PC-9 (cell line): ENCODE data around the gene PSMD12. TPM values are rescaled to one million over a fixed set of nuclear protein-coding genes. Genes with fewer than 3 reads are reported as not detected.
"Not testable (repeated sequence)": the region's sequence is repeated elsewhere in the genome, so short reads cannot be mapped to it uniquely, and the experiment has no call there.

ENCODE experiments used
- BruUV-seq: library from RNA; stranded (reverse); fragments of 400-500 nt; replicated peaks from 2 replicates; lab custom pipeline; 2021; lab: Mats Ljungman, UMichigan
- CTCF ChIA-PET: fragments of 300-600 bp; sonication (Branson Sonifier 250); formaldehyde crosslinking; loops from one replicate; lab custom pipeline; 2022; ENCODE audit warnings: antibody characterized with exemption; lab: Charles Lee
- POLR2A ChIA-PET: fragments of 300-600 bp; sonication (Branson Sonifier 250); formaldehyde crosslinking; loops from one replicate; lab custom pipeline; 2022; ENCODE audit warnings: antibody characterized with exemption; ENCODE audit not compliant: unreplicated experiment; lab: Charles Lee
- DNase-seq, 2 experiments: peaks; one replicate each; pipeline versions ENCODE4 v3.0.0 to v3.0.0-alpha.2; 2015 to 2022; ENCODE audit warnings: mixed read lengths in 1 of 2
- H2AFZ ChIP-seq: fragments of 200-600 bp; sonication (generic); 2 replicates; pipeline ENCODE4 v1.8.1; 2017; ENCODE audit warnings: antibody characterized with exemption
- H3F3A ChIP-seq: fragments of 200-600 bp; sonication (generic); 2 replicates; pipeline ENCODE4 v1.8.1; 2017; ENCODE audit warnings: antibody characterized with exemption, mild to moderate bottlenecking, low read depth; ENCODE audit not compliant: insufficient read depth
- H3K27ac ChIP-seq: fragments of 200-600 bp; sonication (generic); 2 replicates; pipeline ENCODE4 v1.6.1; 2016; ENCODE audit warnings: mixed run types
- H3K27me3 ChIP-seq: fragments of 200-600 bp; sonication (generic); 2 replicates; pipeline ENCODE4 v1.6.1; 2016; ENCODE audit warnings: low read depth, mixed run types; ENCODE audit not compliant: insufficient read depth
- H3K36me3 ChIP-seq: fragments of 200-600 bp; sonication (generic); 2 replicates; pipeline ENCODE4 v1.6.1; 2016; ENCODE audit warnings: low read depth, mixed run types
- H3K4me1 ChIP-seq: fragments of 200-600 bp; sonication (generic); replicated peaks from 2 replicates; pipeline ENCODE4 v1.6.1; 2016; ENCODE audit warnings: mixed run types; ENCODE audit not compliant: insufficient read depth
- H3K4me2 ChIP-seq: fragments of 200-600 bp; sonication (generic); 2 replicates; pipeline ENCODE4 v1.6.1; 2017; ENCODE audit warnings: mixed run types
- H3K4me3 ChIP-seq: fragments of 200-600 bp; sonication (generic); 2 replicates; pipeline ENCODE4 v1.6.1; 2016; ENCODE audit warnings: mixed run types
- H3K79me2 ChIP-seq: fragments of 200-600 bp; sonication (generic); 2 replicates; pipeline ENCODE4 v1.6.1; 2017; ENCODE audit warnings: low read depth, mixed run types
- H3K9me2 ChIP-seq: fragments of 200-600 bp; sonication (generic); 2 replicates; pipeline ENCODE4 v1.8.1; 2017; ENCODE audit warnings: mild to moderate bottlenecking; ENCODE audit not compliant: insufficient read depth
- H3K9me3 ChIP-seq: fragments of 200-600 bp; sonication (generic); 2 replicates; pipeline ENCODE4 v1.8.1; 2016; ENCODE audit warnings: low read depth; ENCODE audit not compliant: insufficient read depth
- H4K20me1 ChIP-seq: fragments of 200-600 bp; sonication (generic); 2 replicates; pipeline ENCODE4 v1.8.1; 2017; ENCODE audit not compliant: insufficient read depth
- EZH2 ChIP-seq: fragments of 200-600 bp; sonication (generic); IDR thresholded peaks from 2 replicates; pipeline ENCODE4 v1.8.0; 2017; ENCODE audit warnings: antibody characterized with exemption, low read depth
- intact Hi-C: fragments of 100-400 bp; cut with micrococcal nuclease; formaldehyde crosslinking; loops from one replicate; pipeline ENCODE4 v1.10.0; 2022; ENCODE audit not compliant: unreplicated experiment
- total RNA-seq: library from RNA; stranded (reverse); gene quantifications from 2 replicates; pipeline ENCODE4 v1.2.3, GENCODE V29; 2021
- TF ChIP-seq, protein P1 (sequence below): fragments of 200-600 bp; sonication (generic); conservative IDR thresholded peaks from 2 replicates; pipeline ENCODE4 v1.6.1; 2017; ENCODE audit warnings: mixed run types, antibody characterized with exemption, mild to moderate bottlenecking, moderate library complexity

Gene PSMD12
- total RNA-seq, 1 experiment from 2014 or later = 80.5 TPM

DNA sequence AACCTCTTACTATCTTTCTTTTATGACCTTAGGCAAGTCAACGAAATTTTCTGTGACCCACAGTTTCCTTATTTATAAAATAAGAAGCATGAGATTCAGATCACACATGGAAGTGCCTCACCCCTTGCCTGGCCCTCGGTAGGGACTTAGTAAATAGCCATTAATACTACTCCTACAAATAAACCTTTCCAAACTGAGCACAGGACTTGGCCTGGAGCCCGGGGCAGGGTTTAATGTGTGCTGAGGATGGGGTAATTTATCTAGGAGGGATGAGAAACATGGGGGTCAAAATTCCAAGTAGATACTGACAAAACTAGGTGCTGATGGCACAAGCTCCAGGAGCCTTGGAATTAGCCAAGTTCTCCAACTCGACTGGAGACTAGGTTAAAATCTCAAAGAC is 45.7 kb upstream of the PSMD12 start:
- ChIA-PET CTCF (no interaction called here), POLR2A (interaction anchor here (0.6 kb wide), 1 partner anchor 297 kb away, joined by 4 read pairs; no protein-coding TSS in a partner anchor)
- TF ChIP-seq EZH2 = no peak
- TF ChIP-seq, protein P1, sequence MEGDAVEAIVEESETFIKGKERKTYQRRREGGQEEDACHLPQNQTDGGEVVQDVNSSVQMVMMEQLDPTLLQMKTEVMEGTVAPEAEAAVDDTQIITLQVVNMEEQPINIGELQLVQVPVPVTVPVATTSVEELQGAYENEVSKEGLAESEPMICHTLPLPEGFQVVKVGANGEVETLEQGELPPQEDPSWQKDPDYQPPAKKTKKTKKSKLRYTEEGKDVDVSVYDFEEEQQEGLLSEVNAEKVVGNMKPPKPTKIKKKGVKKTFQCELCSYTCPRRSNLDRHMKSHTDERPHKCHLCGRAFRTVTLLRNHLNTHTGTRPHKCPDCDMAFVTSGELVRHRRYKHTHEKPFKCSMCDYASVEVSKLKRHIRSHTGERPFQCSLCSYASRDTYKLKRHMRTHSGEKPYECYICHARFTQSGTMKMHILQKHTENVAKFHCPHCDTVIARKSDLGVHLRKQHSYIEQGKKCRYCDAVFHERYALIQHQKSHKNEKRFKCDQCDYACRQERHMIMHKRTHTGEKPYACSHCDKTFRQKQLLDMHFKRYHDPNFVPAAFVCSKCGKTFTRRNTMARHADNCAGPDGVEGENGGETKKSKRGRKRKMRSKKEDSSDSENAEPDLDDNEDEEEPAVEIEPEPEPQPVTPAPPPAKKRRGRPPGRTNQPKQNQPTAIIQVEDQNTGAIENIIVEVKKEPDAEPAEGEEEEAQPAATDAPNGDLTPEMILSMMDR = no peak
- DNase-seq = no peak
- Histone ChIP-seq H3K79me2 (no peaks in the 10 kb centered on the region), H3K36me3 (no peaks in the 10 kb centered on the region), H2AFZ (no peak overlapping the region), H3K4me3 (no peak overlapping the region), H3K9me3 (no peaks in the 10 kb centered on the region), H3K9me2 (no peaks in the 10 kb centered on the region), H3K4me1 (no peaks in the 10 kb centered on the region), H3K27me3 (no peaks in the 10 kb centered on the region), H4K20me1 (no peaks in the 10 kb centered on the region), H3F3A (no peaks in the 10 kb centered on the region), H3K27ac (no peak overlapping the region), H3K4me2 (no peak overlapping the region)
- intact Hi-C loops = no loop called here
- no TSS peak for BruUV-seq

DNA sequence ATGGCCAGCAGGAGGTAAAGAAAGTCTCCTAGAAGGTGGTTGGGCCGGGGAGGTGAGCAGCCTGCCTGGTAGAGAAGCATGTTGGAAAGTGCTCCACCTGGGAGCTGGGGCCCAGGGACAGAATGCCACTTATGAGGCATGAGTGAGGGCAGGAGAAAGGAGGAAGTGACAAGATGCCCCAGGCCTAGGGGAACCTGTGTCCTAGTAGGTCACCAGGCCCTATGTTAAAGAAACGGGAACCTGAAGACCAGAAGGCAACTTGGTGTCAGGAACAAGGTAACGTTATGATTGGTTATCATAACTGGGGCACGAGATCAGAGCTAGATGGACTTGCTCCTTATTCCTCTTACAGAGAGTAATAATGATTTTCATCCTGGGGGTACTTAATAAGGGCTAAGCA is 45.0 kb upstream of the PSMD12 start:
- no peaks in the 10 kb centered on the region for H3K79me2 ChIP-seq
- no TSS peak for BruUV-seq

DNA sequence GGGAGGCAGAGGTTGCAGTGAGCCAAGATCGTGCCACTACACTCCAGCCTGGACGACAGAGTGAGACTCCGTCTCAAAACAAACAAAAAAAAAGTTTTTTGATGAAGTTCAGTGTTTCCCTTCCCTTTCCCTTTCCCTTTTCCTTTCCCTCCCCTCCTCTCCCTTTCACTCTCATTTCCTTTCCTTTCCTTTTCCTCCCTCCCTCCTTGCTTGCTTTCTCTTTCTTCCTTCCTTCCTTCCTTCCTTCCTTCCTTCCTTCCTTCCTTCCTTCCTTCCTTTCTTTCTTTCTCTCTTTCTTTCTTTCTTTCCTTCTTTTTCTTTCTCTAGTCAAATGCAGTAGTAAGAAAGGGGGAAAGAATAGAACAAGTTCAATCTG is 42.1 kb upstream of the PSMD12 start:
- H3K4me1 ChIP-seq, intact Hi-C loops, H3K4me2 ChIP-seq, H4K20me1 ChIP-seq, POLR2A ChIA-PET, H3K4me3 ChIP-seq, H3F3A ChIP-seq, H3K27ac ChIP-seq, H3K9me3 ChIP-seq, CTCF ChIA-PET, H3K9me2 ChIP-seq, H2AFZ ChIP-seq, BruUV-seq, H3K36me3 ChIP-seq, DNase-seq, H3K27me3 ChIP-seq, H3K79me2 ChIP-seq: not testable (repeated sequence)

More for the DNA sequence above, 45.0 kb upstream of the PSMD12 start:
- intact Hi-C loops = no loop called here
- Histone ChIP-seq H2AFZ (no peak overlapping the region), H3K27ac (no peak overlapping the region), H3K27me3 (no peaks in the 10 kb centered on the region), H4K20me1 (no peaks in the 10 kb centered on the region), H3K9me3 (no peaks in the 10 kb centered on the region), H3K9me2 (no peaks in the 10 kb centered on the region), H3K4me2 (no peak overlapping the region), H3K36me3 (no peaks in the 10 kb centered on the region), H3K4me3 (no peak overlapping the region), H3F3A (no peaks in the 10 kb centered on the region), H3K4me1 (no peaks in the 10 kb centered on the region)
- TF ChIP-seq EZH2 = no peak
- POLR2A ChIA-PET = no interaction called here
- CTCF ChIA-PET = no interaction called here
- DNase-seq = no peak

DNA sequence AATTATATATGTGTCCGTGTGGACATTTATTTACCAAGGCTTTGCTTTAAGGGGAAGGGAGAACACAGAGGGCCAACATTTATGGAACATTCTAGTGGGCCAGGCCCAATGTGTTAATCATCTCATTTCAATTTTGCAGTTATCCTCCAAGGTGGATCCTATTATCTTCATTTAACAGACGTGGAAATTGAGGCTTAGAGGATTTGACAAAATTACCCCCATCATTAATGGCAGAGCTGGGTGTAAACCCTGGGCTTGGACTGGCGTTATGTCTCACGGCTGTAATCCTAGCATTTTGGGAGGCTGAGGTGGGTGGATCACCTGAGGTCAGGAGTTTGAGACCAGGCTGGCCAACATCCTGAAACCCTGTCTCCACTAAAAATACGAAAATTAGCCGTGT is 37.1 kb upstream of the PSMD12 start:
- H3K79me2 ChIP-seq = no peaks in the 10 kb centered on the region
- H3K36me3 ChIP-seq = no peaks in the 10 kb centered on the region
- H3K4me3 ChIP-seq = no peak overlapping the region
- intact Hi-C loops = no loop called here
- no peaks in the 10 kb centered on the region for H3K27me3 ChIP-seq
- TF ChIP-seq EZH2 = no peak
- TF ChIP-seq, protein P1 = no peak
- no peaks in the 10 kb centered on the region for H4K20me1 ChIP-seq
- H3K4me1 ChIP-seq = no peaks in the 10 kb centered on the region
- POLR2A ChIA-PET = no interaction called here
- H3K9me3 ChIP-seq = no peaks in the 10 kb centered on the region
- H3K27ac ChIP-seq = no peak overlapping the region
- DNase-seq = no peak
- no peak overlapping the region for H3K4me2 ChIP-seq
- no peak overlapping the region for H2AFZ ChIP-seq
- CTCF ChIA-PET = no interaction called here
- no TSS peak for BruUV-seq
- H3F3A ChIP-seq = no peaks in the 10 kb centered on the region
- no peaks in the 10 kb centered on the region for H3K9me2 ChIP-seq
